Large intestine (tissue), 3 donors: ENCODE measurements around the gene C2orf49. TPM values are rescaled to one million over a fixed set of nuclear protein-coding genes. Genes with fewer than 3 reads are reported as not detected.

Experiments used
- DNase-seq, 2 donors: peaks; one replicate each; pipeline versions ENCODE4 v3.0.0 to v3.0.0-alpha.2; 2013
- H3K27ac ChIP-seq: one replicate; pipeline ENCODE4 v1.5.1; 2013; ENCODE audit warnings: low read length
- H3K27me3 ChIP-seq: 2 replicates; pipeline ENCODE4 v1.6.1; 2013; ENCODE audit warnings: low read length; ENCODE audit not compliant: control insufficient read depth, insufficient read depth
- H3K36me3 ChIP-seq: 2 replicates; pipeline ENCODE4 v1.6.1; 2013; ENCODE audit warnings: low read length; ENCODE audit not compliant: control insufficient read depth, insufficient read depth
- H3K4me1 ChIP-seq: one replicate; pipeline ENCODE4 v1.6.1; 2013; ENCODE audit warnings: low read length; ENCODE audit not compliant: control insufficient read depth, insufficient read depth
- H3K4me3 ChIP-seq: one replicate; pipeline ENCODE4 v1.5.1; 2013; ENCODE audit warnings: low read length
- H3K9me3 ChIP-seq: one replicate; pipeline ENCODE4 v1.6.1; 2013; ENCODE audit warnings: mild to moderate bottlenecking, low read depth, low read length, moderate library complexity; ENCODE audit not compliant: control insufficient read depth
- WGBS: methylation state at CpG from one replicate; pipeline ENCODE4 v1.1.5; 2013; ENCODE audit warnings: low lambda C conversion rate; ENCODE audit not compliant: insufficient coverage; 5-methylcytosine and 5-hydroxymethylcytosine counted together
- polyA plus RNA-seq: library from polyadenylated mRNA; unstranded; fragments of 120-200 nt; gene quantifications from one replicate; pipeline ENCODE4 v1.2.1, GENCODE V29; 2013

Gene C2orf49
- polyA plus RNA-seq, 1 donor, result 21.7 TPM

- no peak overlapping the region for H3K4me3 ChIP-seq
- H3K27ac ChIP-seq, result no peak overlapping the region
- no CpG with 5 or more reads among the region's 14 CpGs for WGBS
- H3K27me3 ChIP-seq, result no peaks in the 10 kb centered on the region
- H3K36me3 ChIP-seq, result peaks cover 21% of the 10 kb centered on the region
- H3K9me3 ChIP-seq, result no peaks in the 10 kb centered on the region
- no peaks in the 10 kb centered on the region for H3K4me1 ChIP-seq
- DNase-seq, result no peak
Observed at GRCh38 chr2:105381101-105381668, 43.8 kb downstream of the C2orf49 start.

GRCh38 chr2:105382177-105382576 lies 44.8 kb downstream of the C2orf49 start:
- no peaks in the 10 kb centered on the region for H3K4me1 ChIP-seq
- H3K9me3 ChIP-seq, result no peaks in the 10 kb centered on the region
- H3K36me3 ChIP-seq, result peaks cover 22% of the 10 kb centered on the region
- no CpG with 5 or more reads among the region's 5 CpGs for WGBS
- no peak overlapping the region for H3K4me3 ChIP-seq
- no peak overlapping the region for H3K27ac ChIP-seq
- no peaks in the 10 kb centered on the region for H3K27me3 ChIP-seq
- no peak for DNase-seq

- Histone ChIP-seq H3K4me1 (no peaks in the 10 kb centered on the region), H3K9me3 (no peaks in the 10 kb centered on the region), H3K36me3 (peaks cover 22% of the 10 kb centered on the region), H3K27me3 (no peaks in the 10 kb centered on the region), H3K4me3 (no peak overlapping the region), H3K27ac (no peak overlapping the region)
- WGBS, result 100% methylated on average over 2 of the region's 8 CpGs
- no peak for DNase-seq
Observed at GRCh38 chr2:105383432-105384166, 46.3 kb downstream of the C2orf49 start.

- no peaks in the 10 kb centered on the region for H3K9me3 ChIP-seq
- peaks cover 22% of the 10 kb centered on the region for H3K36me3 ChIP-seq
- no peaks in the 10 kb centered on the region for H3K27me3 ChIP-seq
- no peak for DNase-seq
- no peak overlapping the region for H3K27ac ChIP-seq
- H3K4me1 ChIP-seq, result no peaks in the 10 kb centered on the region
- no peak overlapping the region for H3K4me3 ChIP-seq
- WGBS, result no CpG with 5 or more reads among the region's 7 CpGs
Observed at GRCh38 chr2:105384216-105384615, 46.9 kb downstream of the C2orf49 start.

- WGBS, result no CpG with 5 or more reads among the region's 5 CpGs
- Histone ChIP-seq H3K27me3 (no peaks in the 10 kb centered on the region), H3K27ac (no peak overlapping the region), H3K9me3 (no peaks in the 10 kb centered on the region), H3K4me1 (no peaks in the 10 kb centered on the region), H3K4me3 (no peak overlapping the region), H3K36me3 (peaks cover 20% of the 10 kb centered on the region)
- DNase-seq, result no peak
Observed at GRCh38 chr2:105384861-105385260, 47.5 kb downstream of the C2orf49 start.

- WGBS, result no CpG with 5 or more reads among the region's 20 CpGs
- H3K27ac ChIP-seq, result peak overlapping the region; percentile 47
Observed at GRCh38 chr2:105385731-105386540, 48.6 kb downstream of the C2orf49 start.

GRCh38 chr2:105387225-105387624 lies 49.9 kb downstream of the C2orf49 start:
- Histone ChIP-seq H3K36me3 (peaks cover 17% of the 10 kb centered on the region), H3K27me3 (no peaks in the 10 kb centered on the region), H3K9me3 (no peaks in the 10 kb centered on the region), H3K4me1 (no peaks in the 10 kb centered on the region), H3K27ac (no peak overlapping the region), H3K4me3 (no peak overlapping the region)
- WGBS, result no CpG with 5 or more reads among the region's 4 CpGs
- no peak for DNase-seq

More at GRCh38 chr2:105385731-105386540, 48.6 kb downstream of the C2orf49 start:
- DNase-seq, result peak in 1 of 2 donors; percentile 55
- Histone ChIP-seq H3K9me3 (no peaks in the 10 kb centered on the region), H3K4me3 (no peak overlapping the region), H3K27me3 (no peaks in the 10 kb centered on the region), H3K4me1 (no peaks in the 10 kb centered on the region), H3K36me3 (peaks cover 19% of the 10 kb centered on the region)

- H3K27ac ChIP-seq, result no peak overlapping the region
- H3K4me1 ChIP-seq, result no peaks in the 10 kb centered on the region
- DNase-seq, result no peak
- no peak overlapping the region for H3K4me3 ChIP-seq
- WGBS, result 71% methylated on average over 7 of the region's 8 CpGs
- H3K36me3 ChIP-seq, result peaks cover 14% of the 10 kb centered on the region
- no peaks in the 10 kb centered on the region for H3K9me3 ChIP-seq
- H3K27me3 ChIP-seq, result no peaks in the 10 kb centered on the region
Observed at GRCh38 chr2:105388971-105389381, 51.6 kb downstream of the C2orf49 start.

GRCh38 chr2:105390454-105390853 lies 53.1 kb downstream of the C2orf49 start:
- Histone ChIP-seq H3K27ac (no peak overlapping the region), H3K27me3 (no peaks in the 10 kb centered on the region), H3K36me3 (peaks cover 6% of the 10 kb centered on the region), H3K4me3 (no peak overlapping the region), H3K9me3 (no peaks in the 10 kb centered on the region), H3K4me1 (no peaks in the 10 kb centered on the region)
- DNase-seq, result no peak

GRCh38 chr2:105391058-105391627 lies 53.8 kb downstream of the C2orf49 start:
- no peaks in the 10 kb centered on the region for H3K4me1 ChIP-seq
- H3K9me3 ChIP-seq, result no peaks in the 10 kb centered on the region
- H3K27ac ChIP-seq, result no peak overlapping the region
- H3K4me3 ChIP-seq, result no peak overlapping the region
- DNase-seq, result no peak
- no peaks in the 10 kb centered on the region for H3K27me3 ChIP-seq
- peaks cover 1% of the 10 kb centered on the region for H3K36me3 ChIP-seq
- no CpG with 5 or more reads among the region's 5 CpGs for WGBS
